Measurements from ENCODE around the gene SLC26A8.

SLC26A8 gene

GRCh38 chr6:36023996-36024795 is at the start of gene SLC26A8:
Gene SLC26A8, minus strand, starts transcription at chr6:36024641. Its CDS starts 4,934 bp downstream, at chr6:36019707.
- no peak for DNase-seq

DNA sequence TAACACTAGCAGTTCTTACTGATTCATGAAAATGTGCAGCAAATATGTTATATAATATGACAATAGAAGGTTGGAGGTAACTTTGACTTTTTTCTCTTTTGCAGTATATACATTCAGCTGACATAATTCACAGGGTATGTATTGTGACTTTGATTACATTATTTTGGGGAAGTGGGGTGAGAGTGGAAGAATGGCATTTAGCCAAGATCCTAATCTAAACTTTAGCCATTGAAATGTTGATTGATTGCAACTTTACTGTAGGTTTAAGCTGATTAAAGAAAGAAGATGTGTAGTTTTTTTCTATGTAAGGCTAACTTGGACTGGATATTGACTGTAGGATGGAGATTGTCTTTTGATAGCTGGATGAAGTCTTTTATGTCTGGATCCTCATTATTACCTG is 49.1 kb upstream of the SLC26A8 start:
- DNase-seq, result no peak

- DNase-seq, result no peak
These were observed 48.2 kb upstream of the SLC26A8 start for GRCh38 chr6:36072681-36073080.

- no peak for DNase-seq
These were observed 47.3 kb upstream of the SLC26A8 start for GRCh38 chr6:36071714-36072113.

DNA sequence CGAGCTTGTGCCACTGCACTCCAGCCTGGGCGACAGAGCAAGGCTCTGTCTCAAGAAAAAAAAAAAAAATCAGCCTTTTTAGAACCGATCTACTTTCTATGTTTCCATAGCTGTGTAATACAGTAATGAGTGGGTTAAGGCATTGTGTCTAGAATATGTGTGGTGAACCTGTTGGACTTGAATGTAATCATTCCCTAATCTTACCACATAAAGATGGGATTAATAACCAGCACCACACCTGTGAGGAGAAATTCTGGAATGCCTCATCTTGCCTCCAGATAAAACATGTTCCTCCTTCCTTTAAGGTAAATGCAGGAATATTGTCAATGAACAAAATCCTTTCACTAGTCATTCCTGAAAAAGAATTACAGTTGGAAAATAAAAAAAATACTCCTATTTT is 46.8 kb upstream of the SLC26A8 start:
- DNase-seq, result no peak

DNA sequence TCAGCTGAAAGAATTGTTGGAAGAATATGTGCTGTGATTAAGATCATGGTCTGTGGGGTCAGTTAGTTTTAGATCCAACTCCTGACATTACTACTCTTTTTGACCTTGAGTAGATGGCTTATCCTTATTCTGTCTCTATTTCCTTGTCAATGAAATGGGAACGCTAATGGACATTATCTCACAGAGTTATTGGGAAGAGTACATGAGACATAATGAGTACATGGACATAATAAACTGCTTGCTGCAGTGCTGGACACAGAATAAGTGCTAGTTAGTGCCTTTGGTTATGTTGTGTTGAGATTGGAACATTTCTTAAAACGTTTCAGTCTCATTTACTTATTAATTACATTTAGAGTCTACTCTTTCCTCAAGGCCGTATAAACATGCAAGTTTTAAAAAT is 45.8 kb upstream of the SLC26A8 start:
- no peak for DNase-seq

- DNase-seq, result no peak
These were observed 45.1 kb upstream of the SLC26A8 start for GRCh38 chr6:36069573-36069972.

- DNase-seq, result no peak
These were observed 44.1 kb upstream of the SLC26A8 start for GRCh38 chr6:36068586-36068985.

DNA sequence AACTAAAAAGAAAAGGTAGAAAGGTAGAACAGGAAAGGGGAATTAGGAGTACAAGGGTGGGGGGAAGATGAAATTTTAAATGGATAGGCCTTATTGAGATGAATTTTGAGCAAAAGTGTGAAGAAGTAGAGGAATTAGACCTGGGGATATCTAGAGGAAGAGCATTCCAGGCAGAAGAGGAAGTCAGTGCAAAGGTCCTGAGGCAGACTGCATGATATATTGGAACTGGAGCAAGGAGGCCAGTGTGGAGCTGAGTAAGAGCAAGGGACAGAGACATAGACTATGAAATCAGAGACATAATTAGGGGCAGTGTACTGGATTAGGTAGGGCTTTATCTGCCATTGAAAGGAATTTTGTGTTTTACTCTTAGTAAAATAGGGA is 43.6 kb upstream of the SLC26A8 start:
- no peak for DNase-seq

GRCh38 chr6:36067374-36068011 is 43.1 kb upstream of the SLC26A8 start:
- DNase-seq, result no peak

DNA sequence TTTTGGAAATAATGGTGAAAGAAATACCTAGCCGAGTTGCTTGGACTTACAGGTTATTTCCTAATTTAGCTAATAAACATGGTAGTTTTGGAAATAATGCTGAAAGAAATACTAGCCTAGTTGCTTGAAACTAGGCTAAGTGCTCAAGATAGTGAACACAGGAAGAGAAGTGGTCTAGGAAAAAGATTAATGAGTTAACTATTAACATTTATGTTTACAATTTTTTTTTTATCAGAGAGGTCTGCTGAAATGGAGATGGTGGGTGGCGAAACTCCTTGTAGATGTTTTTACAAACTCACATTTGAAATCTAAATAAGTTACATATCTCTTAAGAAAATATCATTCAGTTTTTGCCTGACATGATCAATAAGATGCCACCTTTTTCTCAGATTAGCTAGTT is 42.4 kb upstream of the SLC26A8 start:
- no peak for DNase-seq

- DNase-seq, result no peak
These were observed 41.5 kb upstream of the SLC26A8 start for GRCh38 chr6:36065916-36066315.

GRCh38 chr6:36064770-36065396 is 40.4 kb upstream of the SLC26A8 start:
- no peak for DNase-seq

- DNase-seq, result no peak
These were observed 39.0 kb upstream of the SLC26A8 start for GRCh38 chr6:36063318-36064060.

GRCh38 chr6:36062247-36062646 is 37.8 kb upstream of the SLC26A8 start:
- no peak for DNase-seq

GRCh38 chr6:36061236-36061635 is 36.8 kb upstream of the SLC26A8 start:
- no peak for DNase-seq

- DNase-seq, result no peak
These were observed 31.7 kb upstream of the SLC26A8 start for GRCh38 chr6:36056178-36056577.

DNA sequence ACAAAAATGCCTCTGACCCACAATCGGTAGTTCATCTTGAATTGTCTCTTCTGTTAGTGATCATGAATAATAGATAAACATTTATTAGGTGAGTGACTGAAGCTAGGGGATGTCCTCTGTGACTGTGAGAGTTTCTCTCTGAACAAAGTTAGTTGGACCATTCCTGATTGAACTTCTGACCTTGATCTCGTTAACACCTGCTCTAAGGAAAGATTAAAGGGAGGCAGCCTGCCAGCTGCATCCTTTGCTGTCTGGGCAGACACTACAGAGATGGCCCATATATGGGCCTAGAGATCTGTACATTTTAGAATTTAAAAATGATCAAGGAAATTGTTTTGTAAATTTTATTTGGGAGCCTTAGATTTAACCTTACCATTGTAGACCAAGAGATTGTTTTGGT is 30.5 kb upstream of the SLC26A8 start:
- DNase-seq, result no peak

GRCh38 chr6:36054415-36054814 is 30.0 kb upstream of the SLC26A8 start:
- DNase-seq, result no peak

DNA sequence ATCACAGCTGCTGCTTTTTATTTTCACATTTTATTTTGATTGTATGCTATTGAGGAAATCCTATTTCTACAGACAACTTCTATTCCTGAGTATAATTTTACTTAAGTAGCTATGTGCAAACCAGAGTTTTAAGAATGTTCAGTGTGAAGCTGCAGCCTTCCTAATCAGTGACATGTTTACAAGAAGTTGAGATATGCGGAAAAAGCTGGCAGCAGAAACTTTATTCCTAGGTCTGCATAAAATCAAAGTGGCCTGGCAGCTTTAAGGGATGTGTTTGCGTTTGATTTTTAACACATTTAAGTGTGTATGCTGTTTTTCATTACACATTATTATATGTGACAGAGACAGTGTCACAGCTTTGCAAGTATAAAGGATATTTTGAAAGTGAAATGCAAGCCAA is 29.4 kb upstream of the SLC26A8 start:
- DNase-seq, result no peak

GRCh38 chr6:36052097-36052496 is 27.7 kb upstream of the SLC26A8 start:
- DNase-seq, result no peak

DNA sequence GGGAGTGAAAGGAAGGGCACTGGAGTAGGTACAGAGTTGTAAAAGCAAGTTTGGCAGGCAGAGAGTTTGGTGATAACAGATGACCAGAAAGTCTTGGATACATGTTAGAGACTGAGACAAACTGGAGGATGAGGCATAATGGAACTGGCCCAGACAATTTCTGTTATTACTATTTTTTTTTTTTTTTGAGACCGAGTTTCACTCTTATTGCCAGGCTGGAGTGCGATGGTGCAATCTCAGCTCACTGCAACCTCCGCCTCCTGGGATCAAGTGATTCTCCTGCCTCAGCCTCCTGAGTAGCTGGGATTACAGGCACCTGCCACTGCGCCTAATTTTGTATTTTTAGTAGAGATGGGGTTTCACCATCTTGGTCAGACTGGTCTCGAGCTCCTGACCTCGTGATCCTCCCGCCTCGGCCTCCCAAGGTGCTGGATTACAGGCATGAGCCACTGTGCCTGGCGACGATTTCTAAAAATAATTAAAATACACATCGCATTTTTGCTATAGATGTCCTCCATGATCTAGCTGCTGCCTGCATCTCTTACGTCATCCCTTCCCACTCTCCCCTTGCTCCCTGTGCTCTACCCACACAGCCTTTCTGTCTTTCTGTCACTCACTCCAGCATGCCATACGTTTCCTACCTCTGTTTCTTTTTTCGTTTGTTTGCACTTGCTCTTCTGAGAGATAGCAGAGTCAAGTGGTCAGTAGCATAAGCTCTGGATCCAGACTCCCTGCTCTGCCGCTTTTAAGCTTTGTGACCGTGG is 26.7 kb upstream of the SLC26A8 start:
- DNase-seq, result no peak

- DNase-seq, result no peak
These were observed 25.9 kb upstream of the SLC26A8 start for GRCh38 chr6:36050305-36050704.

Data from DMS 273 treated with DMSO at 0.1 percent for 48 hours (cell line).